Kidney capillary endothelial cell (primary cell): Measurements from ENCODE around the gene ROR2.
"Not testable (repeated sequence)": the region's sequence is repeated elsewhere in the genome, so short reads cannot be mapped to it uniquely, and the experiment has no call there.

Source experiments
- DNase-seq: peaks from one replicate; pipeline ENCODE4 v3.0.0-alpha.2; 2018; ENCODE audit warnings: low spot score

ROR2 gene

GRCh38 chr9:91817106-91817492, 132.9 kb downstream of the ROR2 start:
- no peak for DNase-seq

- DNase-seq, result no peak
Measured at GRCh38 chr9:91816356-91816755, 133.7 kb downstream of the ROR2 start.

GRCh38 chr9:91815896-91816295, 134.1 kb downstream of the ROR2 start:
- no peak for DNase-seq

GRCh38 chr9:91814753-91815152, 135.3 kb downstream of the ROR2 start:
- DNase-seq, result no peak

GRCh38 chr9:91814201-91814600, 135.8 kb downstream of the ROR2 start:
- DNase-seq, result no peak

- DNase-seq, result no peak
Measured at GRCh38 chr9:91813176-91813795, 136.7 kb downstream of the ROR2 start.

GRCh38 chr9:91812191-91812590, 137.8 kb downstream of the ROR2 start:
- no peak for DNase-seq

- DNase-seq, result no peak
Measured at GRCh38 chr9:91811024-91811909, 138.8 kb downstream of the ROR2 start.

GRCh38 chr9:91810286-91810905, 139.6 kb downstream of the ROR2 start:
- DNase-seq, result no peak

- DNase-seq, result no peak
Measured at GRCh38 chr9:91809581-91810285, 140.3 kb downstream of the ROR2 start.

- DNase-seq, result no peak
Measured at GRCh38 chr9:91807643-91808246, 142.3 kb downstream of the ROR2 start.

GRCh38 chr9:91805031-91805430, 145.0 kb downstream of the ROR2 start:
- DNase-seq, result no peak

- no peak for DNase-seq
Measured at GRCh38 chr9:91803970-91804752, 145.9 kb downstream of the ROR2 start.

- no peak for DNase-seq
Measured at GRCh38 chr9:91803151-91803940, 146.7 kb downstream of the ROR2 start.

GRCh38 chr9:91802391-91802790, 147.6 kb downstream of the ROR2 start:
- DNase-seq, result no peak

- DNase-seq, result no peak
Measured at GRCh38 chr9:91800473-91801030, 149.5 kb downstream of the ROR2 start.

GRCh38 chr9:91799113-91799744, 150.8 kb downstream of the ROR2 start:
- no peak for DNase-seq

- not testable (repeated sequence) for DNase-seq
Measured at GRCh38 chr9:91798273-91799112, 151.5 kb downstream of the ROR2 start.

- not testable (repeated sequence) for DNase-seq
Measured at GRCh38 chr9:91797517-91797916, 152.5 kb downstream of the ROR2 start.
